ENCODE results near the gene PERM1. TPM values are rescaled to one million over a fixed set of nuclear protein-coding genes. Genes with fewer than 3 reads are reported as not detected.

Gene PERM1
- total RNA-seq, 4 donors from 2014 or later = 0.22 TPM; not detected in 3

- H3K4me3 ChIP-seq (replicated peaks in 1 of 3) = no peak overlapping the region
- H3K36me3 ChIP-seq = peaks cover 49 to 51% of the 10 kb centered on the region in 2 donors
Observed at GRCh38 chr1:956636-957035, 25.3 kb downstream of the PERM1 start.

GRCh38 chr1:955474-955873 lies 26.4 kb downstream of the PERM1 start:
- H3K36me3 ChIP-seq = peaks cover 58 to 61% of the 10 kb centered on the region in 2 donors
- intact Hi-C loops (cut with DNase I) = no loop called here
- H3K4me3 ChIP-seq (replicated peaks in 1 of 3) = no peak overlapping the region
- WGBS, 2 donors = 89 to 92% methylated on average over 6 of the region's 6 CpGs
- H3K4me1 ChIP-seq = peaks cover 17 to 24% of the 10 kb centered on the region in 2 donors
- H3K27me3 ChIP-seq = no peaks in the 10 kb centered on the region
- no peak overlapping the region for H3K27ac ChIP-seq
- no peaks in the 10 kb centered on the region for H3K9me3 ChIP-seq
- TF ChIP-seq POLR2A (IDR thresholded peaks at IDR 0.05) = no peak
- TF ChIP-seq CTCF (IDR thresholded peaks at IDR 0.05) = no peak
- no peak for DNase-seq

More at GRCh38 chr1:956636-957035, 25.3 kb downstream of the PERM1 start:
- no peaks in the 10 kb centered on the region for H3K27me3 ChIP-seq
- TF ChIP-seq POLR2A (IDR thresholded peaks at IDR 0.05) = no peak
- TF ChIP-seq CTCF (IDR thresholded peaks at IDR 0.05) = no peak
- no peak for DNase-seq
- no peak overlapping the region for H3K27ac ChIP-seq
- WGBS, 2 donors = 87 to 96% methylated on average over 11 of the region's 11 CpGs
- no peaks in the 10 kb centered on the region for H3K9me3 ChIP-seq
- intact Hi-C loops (cut with DNase I) = no loop called here
- H3K4me1 ChIP-seq = peaks cover 17 to 28% of the 10 kb centered on the region in 2 donors

GRCh38 chr1:954927-955326 lies 27.0 kb downstream of the PERM1 start:
- no peak overlapping the region for H3K4me3 ChIP-seq (replicated peaks in 1 of 3)
- H3K9me3 ChIP-seq = no peaks in the 10 kb centered on the region
- H3K27me3 ChIP-seq = no peaks in the 10 kb centered on the region
- H3K36me3 ChIP-seq = peaks cover 63 to 64% of the 10 kb centered on the region in 2 donors
- DNase-seq = no peak
- TF ChIP-seq POLR2A (IDR thresholded peaks at IDR 0.05) = no peak
- TF ChIP-seq CTCF (IDR thresholded peaks at IDR 0.05) = no peak
- WGBS, 2 donors = 90 to 94% methylated on average over 13 of the region's 13 CpGs
- H3K4me1 ChIP-seq = peaks cover 17 to 20% of the 10 kb centered on the region in 2 donors
- intact Hi-C loops (cut with DNase I) = no loop called here
- H3K27ac ChIP-seq = no peak overlapping the region

- Histone ChIP-seq H3K4me3 (replicated peaks in 1 of 3) (no peak overlapping the region), H3K4me1 (peaks cover 11 to 14% of the 10 kb centered on the region in 2 donors), H3K27ac (no peak overlapping the region), H3K9me3 (no peaks in the 10 kb centered on the region), H3K36me3 (peaks cover 67 to 69% of the 10 kb centered on the region in 2 donors), H3K27me3 (no peaks in the 10 kb centered on the region)
- no peak for DNase-seq
- WGBS, 2 donors = 96 to 97% methylated on average over 18 to 21 of the region's 32 CpGs
- intact Hi-C loops (cut with DNase I) = no loop called here
- TF ChIP-seq CTCF (IDR thresholded peaks at IDR 0.05) = no peak
- TF ChIP-seq POLR2A (IDR thresholded peaks at IDR 0.05) = no peak
Observed at GRCh38 chr1:953524-954320, 28.2 kb downstream of the PERM1 start.

GRCh38 chr1:952603-953002 lies 29.3 kb downstream of the PERM1 start:
- peaks cover 74 to 79% of the 10 kb centered on the region in 2 donors for H3K36me3 ChIP-seq
- intact Hi-C loops (cut with DNase I) = no loop called here
- WGBS, 2 donors = 78% methylated on average over 3 of the region's 7 CpGs; no CpG with 5 or more reads in 1 of the 2 donors

More at GRCh38 chr1:952603-953002, 29.3 kb downstream of the PERM1 start:
- Histone ChIP-seq H3K4me3 (replicated peaks in 1 of 3) (no peak overlapping the region), H3K27me3 (no peaks in the 10 kb centered on the region), H3K9me3 (no peaks in the 10 kb centered on the region), H3K27ac (no peak overlapping the region), H3K4me1 (peaks cover 0 to 4% of the 10 kb centered on the region in 2 donors)
- no peak for TF ChIP-seq CTCF (IDR thresholded peaks at IDR 0.05)
- TF ChIP-seq POLR2A (IDR thresholded peaks at IDR 0.05) = no peak
- no peak for DNase-seq

Measured in thyroid gland (tissue), 4 donors.